ENCODE results near the gene MRC1. TPM values are rescaled to one million over a fixed set of nuclear protein-coding genes. Genes with fewer than 3 reads are reported as not detected.

MRC1 gene
- total RNA-seq, 1 experiment from 2014 or later = 0.37 TPM

GRCh38 chr10:17768496-17768895, 40.7 kb upstream of the MRC1 start:
- DNase-seq (ENCODE audit: low read depth, low spot score) = no peak
- intact Hi-C loops (cut with micrococcal nuclease) = no loop called here
- ChIA-PET CTCF (no interaction called here), POLR2A (no interaction called here), RAD21 (ENCODE audit: low non-redundant PET in 1 of 2, low total read pairs in 2 of 2, uncharacterized antibody in 2 of 2, unreplicated experiment in 2 of 2) (no interaction called here)
- ATAC-seq = no peak
- Histone ChIP-seq H3K9me3 (ENCODE audit: control insufficient read depth in 1 of 2, insufficient read depth in 1 of 2, low read depth in 1 of 2, low read length in 2 of 2) (no peaks in the 10 kb centered on the region), H2AFZ (ENCODE audit: low read depth, low read length, poor library complexity, severe bottlenecking) (no peak overlapping the region), H3K79me2 (ENCODE audit: insufficient read depth, low read length) (no peaks in the 10 kb centered on the region), H3K4me3 (replicated peaks in 1 of 2; ENCODE audit: low read depth in 1 of 2, low read length in 2 of 2) (no peak overlapping the region), H3K36me3 (ENCODE audit: control insufficient read depth in 1 of 2, insufficient read depth in 2 of 2, low read length in 2 of 2) (no peaks in the 10 kb centered on the region), H3K9me2 (ENCODE audit: insufficient read depth) (no peaks in the 10 kb centered on the region), H3K4me2 (ENCODE audit: low read length) (no peak overlapping the region), H3K4me1 (ENCODE audit: control insufficient read depth in 1 of 2, insufficient read depth in 2 of 2, low read length in 2 of 2) (no peaks in the 10 kb centered on the region), H3K9ac (ENCODE audit: low read length) (no peak overlapping the region), H4K20me1 (ENCODE audit: insufficient read depth) (no peaks in the 10 kb centered on the region), H3K27me3 (ENCODE audit: insufficient read depth, low read length) (no peaks in the 10 kb centered on the region), H3K27ac (ENCODE audit: low read depth, low read length) (no peak overlapping the region)
- BruUV-seq (replicated peaks) = no TSS peak
- TF ChIP-seq ELF1 (IDR thresholded peaks at IDR 0.05; ENCODE audit: borderline replicate concordance, low read depth) = no peak
- TF ChIP-seq, protein P1, sequence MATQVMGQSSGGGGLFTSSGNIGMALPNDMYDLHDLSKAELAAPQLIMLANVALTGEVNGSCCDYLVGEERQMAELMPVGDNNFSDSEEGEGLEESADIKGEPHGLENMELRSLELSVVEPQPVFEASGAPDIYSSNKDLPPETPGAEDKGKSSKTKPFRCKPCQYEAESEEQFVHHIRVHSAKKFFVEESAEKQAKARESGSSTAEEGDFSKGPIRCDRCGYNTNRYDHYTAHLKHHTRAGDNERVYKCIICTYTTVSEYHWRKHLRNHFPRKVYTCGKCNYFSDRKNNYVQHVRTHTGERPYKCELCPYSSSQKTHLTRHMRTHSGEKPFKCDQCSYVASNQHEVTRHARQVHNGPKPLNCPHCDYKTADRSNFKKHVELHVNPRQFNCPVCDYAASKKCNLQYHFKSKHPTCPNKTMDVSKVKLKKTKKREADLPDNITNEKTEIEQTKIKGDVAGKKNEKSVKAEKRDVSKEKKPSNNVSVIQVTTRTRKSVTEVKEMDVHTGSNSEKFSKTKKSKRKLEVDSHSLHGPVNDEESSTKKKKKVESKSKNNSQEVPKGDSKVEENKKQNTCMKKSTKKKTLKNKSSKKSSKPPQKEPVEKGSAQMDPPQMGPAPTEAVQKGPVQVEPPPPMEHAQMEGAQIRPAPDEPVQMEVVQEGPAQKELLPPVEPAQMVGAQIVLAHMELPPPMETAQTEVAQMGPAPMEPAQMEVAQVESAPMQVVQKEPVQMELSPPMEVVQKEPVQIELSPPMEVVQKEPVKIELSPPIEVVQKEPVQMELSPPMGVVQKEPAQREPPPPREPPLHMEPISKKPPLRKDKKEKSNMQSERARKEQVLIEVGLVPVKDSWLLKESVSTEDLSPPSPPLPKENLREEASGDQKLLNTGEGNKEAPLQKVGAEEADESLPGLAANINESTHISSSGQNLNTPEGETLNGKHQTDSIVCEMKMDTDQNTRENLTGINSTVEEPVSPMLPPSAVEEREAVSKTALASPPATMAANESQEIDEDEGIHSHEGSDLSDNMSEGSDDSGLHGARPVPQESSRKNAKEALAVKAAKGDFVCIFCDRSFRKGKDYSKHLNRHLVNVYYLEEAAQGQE (IDR thresholded peaks at IDR 0.05; ENCODE audit: low read depth) = no peak
- no peak for TF ChIP-seq SIN3A (IDR thresholded peaks at IDR 0.05; ENCODE audit: low read depth)
- TF ChIP-seq CTCF (IDR thresholded peaks at IDR 0.05 in 2 of 3, conservative IDR thresholded peaks at IDR 0.05 in 1 of 3; ENCODE audit: borderline replicate concordance in 1 of 3, insufficient read depth in 1 of 3, low read depth in 2 of 3, low read length in 2 of 3) = no peak
- TF ChIP-seq JUND (IDR thresholded peaks at IDR 0.05) = no peak

Measured in HCT116 (cell line).